NT2/D1 (cell line): Measurements from ENCODE around the gene SLC7A6.

ENCODE experiments used
- SUZ12 ChIP-seq: IDR thresholded peaks from 2 replicates; pipeline ENCODE4 v1.6.1; 2011; ENCODE audit not compliant: insufficient read length, insufficient read depth; ENCODE audit errors: extremely low read depth
- YY1 ChIP-seq: IDR thresholded peaks from 2 replicates; pipeline ENCODE4 v1.6.1; 2011; ENCODE audit not compliant: insufficient read length, insufficient read depth
- ZNF274 ChIP-seq: IDR thresholded peaks from 2 replicates; pipeline ENCODE4 v1.6.1; 2011; ENCODE audit warnings: mild to moderate bottlenecking, low read depth, low read length

DNA sequence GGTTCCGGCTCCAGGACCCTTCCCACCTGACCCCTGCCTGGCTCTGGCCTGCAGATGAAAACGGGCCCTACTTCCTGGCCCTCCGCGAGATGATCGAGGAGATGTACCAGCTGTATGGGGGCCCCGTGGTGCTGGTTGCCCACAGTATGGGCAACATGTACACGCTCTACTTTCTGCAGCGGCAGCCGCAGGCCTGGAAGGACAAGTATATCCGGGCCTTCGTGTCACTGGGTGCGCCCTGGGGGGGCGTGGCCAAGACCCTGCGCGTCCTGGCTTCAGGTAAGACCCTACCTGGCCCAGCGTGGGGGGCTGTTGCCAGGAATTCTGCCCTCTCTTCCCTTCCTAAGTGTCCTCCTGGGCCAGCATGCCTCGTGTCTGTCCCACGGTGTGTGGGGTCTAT, 8.6 kb upstream of the SLC7A6 start:
- no peak for TF ChIP-seq ZNF274
- no peak for TF ChIP-seq SUZ12
- TF ChIP-seq YY1 = no peak
